IPS DF 19.7 (cell line): ENCODE measurements around the gene HSPA1A.
"Not testable (repeated sequence)": the region's sequence is repeated elsewhere in the genome, so short reads cannot be mapped to it uniquely, and the experiment has no call there.

Experiments used
- DNase-seq: peaks from one replicate; pipeline ENCODE4 v3.0.0-alpha.2; 2013; ENCODE audit warnings: low read depth, low spot score

HSPA1A gene

GRCh38 chr6:31808599-31808998 lies 6.7 kb upstream of the HSPA1A start:
- DNase-seq, result not testable (repeated sequence)

GRCh38 chr6:31811645-31812044 lies 3.7 kb upstream of the HSPA1A start:
- DNase-seq, result no peak

- DNase-seq, result no peak
Observed at GRCh38 chr6:31813465-31813849, 1.9 kb upstream of the HSPA1A start.

GRCh38 chr6:31814677-31815024 lies 692 bp upstream of the HSPA1A start:
- DNase-seq, result peak; percentile 98

GRCh38 chr6:31817133-31817928 lies 2.0 kb downstream of the HSPA1A start:
- DNase-seq, result not testable (repeated sequence)

GRCh38 chr6:31817929-31818511 lies 2.7 kb downstream of the HSPA1A start:
- not testable (repeated sequence) for DNase-seq

- no peak for DNase-seq
Observed at GRCh38 chr6:31819871-31820299, 4.5 kb downstream of the HSPA1A start.

DNA sequence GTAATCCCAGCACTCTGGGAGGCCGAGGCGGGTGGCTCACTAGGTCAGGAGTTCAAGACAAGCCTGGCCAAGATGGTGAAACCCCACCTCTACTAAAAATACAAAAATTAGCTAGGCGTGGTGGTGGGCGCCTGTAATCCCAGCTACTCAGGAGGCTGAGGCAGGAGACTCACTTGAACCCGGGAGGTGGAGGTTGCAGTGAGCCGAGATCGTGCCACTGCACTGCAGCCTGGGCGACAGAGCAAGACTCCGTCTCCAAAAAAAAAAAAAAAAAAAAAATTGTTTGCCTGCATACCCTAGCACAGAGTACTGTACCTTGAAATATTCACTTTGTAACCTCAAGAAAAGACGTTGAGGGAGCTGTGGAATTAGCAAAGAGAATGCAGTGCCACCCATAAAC lies 5.1 kb downstream of the HSPA1A start:
- DNase-seq, result not testable (repeated sequence)

DNA sequence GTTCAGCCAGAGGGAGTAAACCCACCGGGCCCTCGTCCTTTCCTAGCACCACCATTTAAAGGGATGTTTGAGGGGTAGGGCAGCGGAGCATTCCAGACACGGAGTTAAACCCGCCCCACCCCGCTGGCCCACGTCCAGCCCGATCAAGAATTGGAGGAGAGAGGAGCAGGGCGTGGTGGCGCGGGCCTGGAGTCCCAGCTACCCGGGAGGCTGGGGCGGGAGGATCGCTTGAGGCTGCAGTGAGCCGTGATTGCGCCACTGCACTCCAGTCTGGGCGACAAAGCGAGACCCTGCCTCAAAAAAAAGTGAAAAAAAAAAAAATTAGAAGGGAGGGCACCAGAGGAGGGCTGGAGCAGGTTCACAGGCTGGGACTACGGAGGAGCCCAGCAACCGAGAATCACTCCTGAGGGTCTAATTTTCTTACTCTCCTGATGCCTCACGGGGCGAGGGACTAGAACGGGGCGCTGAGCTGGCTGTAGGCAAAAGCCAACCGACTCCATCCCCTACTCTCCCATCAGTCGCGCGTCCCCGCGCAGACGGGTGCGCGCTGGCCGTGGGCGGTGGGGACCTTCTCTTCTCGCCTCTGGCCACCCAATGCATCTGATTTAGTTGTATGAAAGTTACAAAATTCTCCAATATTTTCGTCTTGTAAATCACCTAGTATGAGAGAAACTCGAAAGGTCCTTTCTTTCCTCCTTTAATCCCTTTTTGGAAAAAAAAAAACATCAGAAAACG lies 6.1 kb downstream of the HSPA1A start:
- DNase-seq, result no peak

- DNase-seq, result no peak
Observed at GRCh38 chr6:31822036-31822821, 6.9 kb downstream of the HSPA1A start.

- DNase-seq, result not testable (repeated sequence)
Observed at GRCh38 chr6:31823592-31824196, 8.4 kb downstream of the HSPA1A start.

DNA sequence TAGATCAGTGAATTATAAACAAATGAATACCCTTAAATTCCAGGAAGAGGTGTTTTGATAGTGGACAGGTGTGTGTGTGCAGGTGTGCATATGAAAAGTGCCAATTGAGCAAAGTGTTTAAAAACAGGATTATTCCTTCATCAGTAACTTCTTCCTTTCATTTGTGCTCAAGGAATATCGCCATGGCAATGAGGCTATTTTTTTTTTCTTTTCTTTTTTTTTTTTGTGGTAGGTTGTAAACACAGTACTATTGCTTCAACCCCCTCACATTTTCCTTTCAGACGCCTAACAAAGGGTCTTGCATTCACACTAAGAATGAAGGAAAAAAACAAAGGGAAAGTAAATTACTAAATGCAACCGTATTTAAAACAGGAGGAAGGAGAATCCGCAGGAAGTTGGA lies 10.2 kb downstream of the HSPA1A start:
- DNase-seq, result no peak

GRCh38 chr6:31826793-31827285 lies 11.5 kb downstream of the HSPA1A start:
- DNase-seq, result no peak

- peak; percentile 99 for DNase-seq
Observed at GRCh38 chr6:31827286-31828079, 12.1 kb downstream of the HSPA1A start, which contains the start of gene HSPA1B. TSS of gene HSPA1B (plus strand) at chr6:31827738. CDS start at chr6:31827951, 213 bp downstream.

- DNase-seq, result no peak
Observed at GRCh38 chr6:31829633-31830283, 14.4 kb downstream of the HSPA1A start.

DNA sequence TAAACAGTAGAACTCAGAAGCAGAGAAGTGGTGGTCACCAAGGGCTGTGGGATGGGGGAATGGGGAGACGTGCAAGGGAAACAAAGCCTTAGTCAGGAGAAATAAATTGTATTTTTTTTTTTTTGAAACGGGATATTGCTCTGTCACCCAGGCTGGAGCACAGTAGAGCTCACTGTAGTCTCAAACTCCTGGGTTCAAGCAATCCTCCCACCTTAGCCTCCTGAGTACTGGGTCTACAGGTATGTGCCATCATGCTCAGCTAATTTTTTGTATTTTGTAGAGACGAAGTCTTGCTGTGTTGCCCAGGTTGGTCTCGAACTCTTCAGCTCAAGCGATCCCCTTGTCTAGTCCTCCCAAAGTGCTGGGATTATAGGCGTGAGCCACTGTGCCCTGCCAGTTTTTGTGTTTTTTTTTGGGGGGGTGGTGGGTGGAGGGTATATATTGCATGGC lies 15.6 kb downstream of the HSPA1A start:
- DNase-seq, result no peak

- DNase-seq, result no peak
Observed at GRCh38 chr6:31831350-31832215, 16.2 kb downstream of the HSPA1A start.

DNA sequence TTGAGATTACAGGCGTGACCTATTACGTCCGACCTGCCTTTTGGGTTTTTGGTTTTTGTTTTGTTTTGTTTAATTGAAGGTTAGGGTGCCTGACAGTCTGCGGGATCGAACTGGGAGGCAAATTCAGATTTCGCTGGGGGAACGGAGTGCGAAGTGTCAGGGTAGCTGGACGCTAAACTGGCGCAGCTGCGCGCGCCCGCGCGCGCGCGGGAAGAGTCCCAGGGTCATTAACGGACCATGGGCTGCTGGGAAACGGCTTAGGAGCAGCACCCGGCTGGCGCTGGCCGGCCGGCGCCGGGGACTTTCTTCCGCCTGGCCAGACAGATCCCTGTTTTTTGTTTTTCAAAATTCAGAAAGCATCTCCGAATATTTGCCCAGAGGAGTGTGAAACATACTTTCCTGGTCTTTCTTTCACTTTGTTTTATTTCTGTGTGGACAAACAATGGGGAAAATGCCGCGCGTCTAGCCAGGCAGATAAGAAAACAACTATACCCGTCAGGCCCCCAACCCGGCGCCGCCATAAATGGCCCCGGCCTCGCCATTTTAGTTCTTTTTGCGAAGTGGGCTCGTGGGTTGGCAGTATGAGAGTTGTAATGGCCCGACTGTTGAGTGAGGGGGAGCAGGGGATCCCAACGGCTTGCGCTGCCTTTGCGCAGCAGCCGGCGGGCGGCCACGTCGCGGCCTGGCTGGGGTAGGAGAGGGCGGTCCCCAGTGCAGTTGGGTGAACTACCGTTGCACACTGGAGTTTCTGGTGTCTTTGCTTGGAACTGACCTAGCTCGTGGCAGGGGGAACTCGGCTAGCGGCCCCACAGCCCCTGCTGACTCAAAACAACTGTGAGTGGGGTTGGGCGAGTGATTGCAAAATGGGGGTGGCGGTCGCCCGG lies 19.3 kb downstream of the HSPA1A start:
- no peak for DNase-seq
